ENCODE data around the gene PSEN1. TPM values are rescaled to one million over a fixed set of nuclear protein-coding genes. Genes with fewer than 3 reads are reported as not detected.
A peak's percentile ranks its signal among the peaks of the same experiment; 100 is the strongest.
"Not testable (repeated sequence)": the region's sequence is repeated elsewhere in the genome, so short reads cannot be mapped to it uniquely, and the experiment has no call there.

Gene PSEN1
- polyA plus RNA-seq, 4 donors: 24.4 to 138 (median 35.4) TPM

- FAIRE-seq: no peak
- Histone ChIP-seq H3K27me3 (ENCODE audit: control insufficient read depth in 3 of 3, insufficient read depth in 3 of 3, low read length in 3 of 3) (no peaks in the 10 kb centered on the region), H3K36me3 (ENCODE audit: control insufficient read depth in 3 of 3, insufficient read depth in 2 of 3, low read depth in 1 of 3, low read length in 3 of 3) (peaks cover 17 to 42% (median 30%) of the 10 kb centered on the region in 3 donors), H3K4me1 (ENCODE audit: control insufficient read depth in 3 of 3, insufficient read depth in 2 of 3, low read depth in 1 of 3, low read length in 2 of 3) (no peaks in the 10 kb centered on the region), H3K9me3 (ENCODE audit: control insufficient read depth in 2 of 2, insufficient read depth in 1 of 2, low read depth in 1 of 2, low read length in 1 of 2) (no peaks in the 10 kb centered on the region), H3K27ac (ENCODE audit: low read depth in 1 of 3, low read length in 2 of 3) (no peak overlapping the region), H3K4me3 (ENCODE audit: low read depth in 1 of 3, low read length in 3 of 3) (no peak overlapping the region)
- DNase-seq: no peak
- 85 to 88% (median 87%) methylated on average over 9 of the region's 9 CpGs for whole genome bisulfite sequencing, 3 donors
Measured at GRCh38 chr14:73168274-73168673, 32.0 kb downstream of the PSEN1 start.

GRCh38 chr14:73168691-73169090 is 32.4 kb downstream of the PSEN1 start:
- peaks cover 17 to 43% (median 33%) of the 10 kb centered on the region in 3 donors for H3K36me3 ChIP-seq (ENCODE audit: control insufficient read depth in 3 of 3, insufficient read depth in 2 of 3, low read depth in 1 of 3, low read length in 3 of 3)
- no peak for FAIRE-seq
- no peaks in the 10 kb centered on the region for H3K4me1 ChIP-seq (ENCODE audit: control insufficient read depth in 3 of 3, insufficient read depth in 2 of 3, low read depth in 1 of 3, low read length in 2 of 3)
- no peaks in the 10 kb centered on the region for H3K27me3 ChIP-seq (ENCODE audit: control insufficient read depth in 3 of 3, insufficient read depth in 3 of 3, low read length in 3 of 3)
- WGBS, 3 donors: 92 to 96% (median 93%) methylated on average over 14 of the region's 14 CpGs
- no peaks in the 10 kb centered on the region for H3K9me3 ChIP-seq (ENCODE audit: control insufficient read depth in 2 of 2, insufficient read depth in 1 of 2, low read depth in 1 of 2, low read length in 1 of 2)
- no peak for DNase-seq
- H3K4me3 ChIP-seq (ENCODE audit: low read depth in 1 of 3, low read length in 3 of 3): no peak overlapping the region
- no peak overlapping the region for H3K27ac ChIP-seq (ENCODE audit: low read depth in 1 of 3, low read length in 2 of 3)

GRCh38 chr14:73169855-73170254 is 33.5 kb downstream of the PSEN1 start:
- 90 to 98% (median 93%) methylated on average over 6 of the region's 6 CpGs for WGBS, 3 donors
- FAIRE-seq, DNase-seq: not testable (repeated sequence)

GRCh38 chr14:73170686-73171085 is 34.4 kb downstream of the PSEN1 start:
- WGBS, 3 donors: 90 to 94% (median 93%) methylated on average over 11 of the region's 11 CpGs
- Histone ChIP-seq H3K4me3 (ENCODE audit: low read depth in 1 of 3, low read length in 3 of 3) (no peak overlapping the region), H3K27ac (ENCODE audit: low read depth in 1 of 3, low read length in 2 of 3) (no peak overlapping the region), H3K4me1 (ENCODE audit: control insufficient read depth in 3 of 3, insufficient read depth in 2 of 3, low read depth in 1 of 3, low read length in 2 of 3) (no peaks in the 10 kb centered on the region), H3K27me3 (ENCODE audit: control insufficient read depth in 3 of 3, insufficient read depth in 3 of 3, low read length in 3 of 3) (no peaks in the 10 kb centered on the region), H3K9me3 (ENCODE audit: control insufficient read depth in 2 of 2, insufficient read depth in 1 of 2, low read depth in 1 of 2, low read length in 1 of 2) (no peaks in the 10 kb centered on the region), H3K36me3 (ENCODE audit: control insufficient read depth in 3 of 3, insufficient read depth in 2 of 3, low read depth in 1 of 3, low read length in 3 of 3) (peaks cover 18 to 49% (median 40%) of the 10 kb centered on the region in 3 donors)
- no peak for FAIRE-seq
- no peak for DNase-seq

More at GRCh38 chr14:73169855-73170254, 33.5 kb downstream of the PSEN1 start:
- H3K27me3 ChIP-seq (ENCODE audit: control insufficient read depth in 3 of 3, insufficient read depth in 3 of 3, low read length in 3 of 3); H3K9me3 ChIP-seq (ENCODE audit: control insufficient read depth in 2 of 2, insufficient read depth in 1 of 2, low read depth in 1 of 2, low read length in 1 of 2); H3K27ac ChIP-seq (ENCODE audit: low read depth in 1 of 3, low read length in 2 of 3); H3K4me1 ChIP-seq (ENCODE audit: control insufficient read depth in 3 of 3, insufficient read depth in 2 of 3, low read depth in 1 of 3, low read length in 2 of 3); H3K4me3 ChIP-seq (ENCODE audit: low read depth in 1 of 3, low read length in 3 of 3): not testable (repeated sequence)
- peaks cover 18 to 52% (median 38%) of the 10 kb centered on the region in 3 donors for H3K36me3 ChIP-seq (ENCODE audit: control insufficient read depth in 3 of 3, insufficient read depth in 2 of 3, low read depth in 1 of 3, low read length in 3 of 3)

GRCh38 chr14:73172500-73172899 is 36.2 kb downstream of the PSEN1 start:
- no peak for DNase-seq
- H3K9me3 ChIP-seq (ENCODE audit: control insufficient read depth in 2 of 2, insufficient read depth in 1 of 2, low read depth in 1 of 2, low read length in 1 of 2): no peaks in the 10 kb centered on the region
- no peaks in the 10 kb centered on the region for H3K27me3 ChIP-seq (ENCODE audit: control insufficient read depth in 3 of 3, insufficient read depth in 3 of 3, low read length in 3 of 3)
- peaks cover 18 to 51% (median 42%) of the 10 kb centered on the region in 3 donors for H3K36me3 ChIP-seq (ENCODE audit: control insufficient read depth in 3 of 3, insufficient read depth in 2 of 3, low read depth in 1 of 3, low read length in 3 of 3)
- H3K27ac ChIP-seq (ENCODE audit: low read depth in 1 of 3, low read length in 2 of 3): no peak overlapping the region
- no peak overlapping the region for H3K4me3 ChIP-seq (ENCODE audit: low read depth in 1 of 3, low read length in 3 of 3)
- FAIRE-seq: no peak
- 93 to 95% (median 94%) methylated on average over 3 of the region's 3 CpGs for WGBS, 3 donors
- H3K4me1 ChIP-seq (ENCODE audit: control insufficient read depth in 3 of 3, insufficient read depth in 2 of 3, low read depth in 1 of 3, low read length in 2 of 3): no peaks in the 10 kb centered on the region

- peaks cover 17 to 51% (median 42%) of the 10 kb centered on the region in 3 donors for H3K36me3 ChIP-seq (ENCODE audit: control insufficient read depth in 3 of 3, insufficient read depth in 2 of 3, low read depth in 1 of 3, low read length in 3 of 3)
- no peak overlapping the region for H3K27ac ChIP-seq (ENCODE audit: low read depth in 1 of 3, low read length in 2 of 3)
- no peaks in the 10 kb centered on the region for H3K27me3 ChIP-seq (ENCODE audit: control insufficient read depth in 3 of 3, insufficient read depth in 3 of 3, low read length in 3 of 3)
- no peaks in the 10 kb centered on the region for H3K9me3 ChIP-seq (ENCODE audit: control insufficient read depth in 2 of 2, insufficient read depth in 1 of 2, low read depth in 1 of 2, low read length in 1 of 2)
- WGBS, 3 donors: 61 to 66% (median 65%) methylated on average over 3 of the region's 3 CpGs
- FAIRE-seq (no peak), DNase-seq (peak; percentile 23 to 34)
- H3K4me3 ChIP-seq (ENCODE audit: low read depth in 1 of 3, low read length in 3 of 3): no peak overlapping the region
- no peaks in the 10 kb centered on the region for H3K4me1 ChIP-seq (ENCODE audit: control insufficient read depth in 3 of 3, insufficient read depth in 2 of 3, low read depth in 1 of 3, low read length in 2 of 3)
Measured at GRCh38 chr14:73173092-73173735, 36.9 kb downstream of the PSEN1 start.

GRCh38 chr14:73176685-73177084 is 40.4 kb downstream of the PSEN1 start:
- DNase-seq: no peak
- Histone ChIP-seq H3K4me1 (ENCODE audit: control insufficient read depth in 3 of 3, insufficient read depth in 2 of 3, low read depth in 1 of 3, low read length in 2 of 3) (no peaks in the 10 kb centered on the region), H3K9me3 (ENCODE audit: control insufficient read depth in 2 of 2, insufficient read depth in 1 of 2, low read depth in 1 of 2, low read length in 1 of 2) (no peaks in the 10 kb centered on the region), H3K4me3 (ENCODE audit: low read depth in 1 of 3, low read length in 3 of 3) (no peak overlapping the region), H3K27ac (ENCODE audit: low read depth in 1 of 3, low read length in 2 of 3) (no peak overlapping the region), H3K36me3 (ENCODE audit: control insufficient read depth in 3 of 3, insufficient read depth in 2 of 3, low read depth in 1 of 3, low read length in 3 of 3) (peaks cover 5 to 50% (median 30%) of the 10 kb centered on the region in 3 donors), H3K27me3 (ENCODE audit: control insufficient read depth in 3 of 3, insufficient read depth in 3 of 3, low read length in 3 of 3) (no peaks in the 10 kb centered on the region)
- 72 to 89% (median 79%) methylated on average over 3 of the region's 3 CpGs for WGBS, 3 donors
- FAIRE-seq: no peak

- Histone ChIP-seq H3K27me3 (ENCODE audit: control insufficient read depth in 3 of 3, insufficient read depth in 3 of 3, low read length in 3 of 3) (no peaks in the 10 kb centered on the region), H3K9me3 (ENCODE audit: control insufficient read depth in 2 of 2, insufficient read depth in 1 of 2, low read depth in 1 of 2, low read length in 1 of 2) (no peaks in the 10 kb centered on the region), H3K4me1 (ENCODE audit: control insufficient read depth in 3 of 3, insufficient read depth in 2 of 3, low read depth in 1 of 3, low read length in 2 of 3) (no peaks in the 10 kb centered on the region), H3K36me3 (ENCODE audit: control insufficient read depth in 3 of 3, insufficient read depth in 2 of 3, low read depth in 1 of 3, low read length in 3 of 3) (peaks cover 0 to 43% (median 17%) of the 10 kb centered on the region in 3 donors), H3K27ac (ENCODE audit: low read depth in 1 of 3, low read length in 2 of 3) (peak overlapping the region in 1 of 3 donors; percentile 34), H3K4me3 (ENCODE audit: low read depth in 1 of 3, low read length in 3 of 3) (no peak overlapping the region)
- no peak for FAIRE-seq
- DNase-seq: peak; percentile 20 to 50
Measured at GRCh38 chr14:73180385-73180805, 44.1 kb downstream of the PSEN1 start.

- not testable (repeated sequence) for H3K27ac ChIP-seq (ENCODE audit: low read depth in 1 of 3, low read length in 2 of 3); H3K4me1 ChIP-seq (ENCODE audit: control insufficient read depth in 3 of 3, insufficient read depth in 2 of 3, low read depth in 1 of 3, low read length in 2 of 3); H3K4me3 ChIP-seq (ENCODE audit: low read depth in 1 of 3, low read length in 3 of 3); H3K9me3 ChIP-seq (ENCODE audit: control insufficient read depth in 2 of 2, insufficient read depth in 1 of 2, low read depth in 1 of 2, low read length in 1 of 2); H3K27me3 ChIP-seq (ENCODE audit: control insufficient read depth in 3 of 3, insufficient read depth in 3 of 3, low read length in 3 of 3); DNase-seq; FAIRE-seq
- peaks cover 0 to 47% (median 17%) of the 10 kb centered on the region in 3 donors for H3K36me3 ChIP-seq (ENCODE audit: control insufficient read depth in 3 of 3, insufficient read depth in 2 of 3, low read depth in 1 of 3, low read length in 3 of 3)
- 93 to 97% (median 95%) methylated on average over 8 of the region's 8 CpGs for WGBS, 3 donors
Measured at GRCh38 chr14:73180969-73181368, 44.7 kb downstream of the PSEN1 start.
